ENCODE results near the gene GPR42. TPM values are rescaled to one million over a fixed set of nuclear protein-coding genes. Genes with fewer than 3 reads are reported as not detected.

The GPR42 gene
- total and polyA plus RNA-seq, 2 of the 4 experiments (the other 2 are of a cell fraction), result not detected

DNA sequence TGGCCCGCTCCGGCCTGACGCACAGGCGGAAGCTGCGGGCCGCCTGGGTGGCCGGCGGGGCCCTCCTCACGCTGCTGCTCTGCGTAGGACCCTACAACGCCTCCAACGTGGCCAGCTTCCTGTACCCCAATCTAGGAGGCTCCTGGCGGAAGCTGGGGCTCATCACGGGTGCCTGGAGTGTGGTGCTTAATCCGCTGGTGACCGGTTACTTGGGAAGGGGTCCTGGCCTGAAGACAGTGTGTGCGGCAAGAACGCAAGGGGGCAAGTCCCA is 18.8 kb upstream of the GPR42 start:
- CTCF ChIA-PET, result interaction anchor here (0.6 to 2.1 kb wide), 3 partner anchors 90 to 731 kb away, joined by 3 to 14 read pairs (median 5); no protein-coding TSS in a partner anchor
- H2BK5ac ChIP-seq (ENCODE audit: low read depth, low read length, poor library complexity, severe bottlenecking), result no peak overlapping the region
- no peak for ATAC-seq (ENCODE audit: low read depth)

More for the DNA sequence above, 18.8 kb upstream of the GPR42 start:
- Histone ChIP-seq H2BK15ac (ENCODE audit: low read depth, low read length) (no peak overlapping the region), H3K9me1 (ENCODE audit: insufficient read depth, low read length) (no peaks in the 10 kb centered on the region), H3K36me3 (ENCODE audit: control insufficient read depth, insufficient read depth, low read length) (no peaks in the 10 kb centered on the region), H3K4me2 (ENCODE audit: low read depth, low read length) (no peak overlapping the region), H3K4ac (ENCODE audit: low read depth, low read length) (no peak overlapping the region), H2AFZ (replicated peaks; ENCODE audit: low read length, poor library complexity) (no peak overlapping the region), H3K79me1 (ENCODE audit: low read depth in 1 of 2, low read length in 2 of 2) (no peaks in the 10 kb centered on the region), H2AK9ac (replicated peaks; ENCODE audit: low read depth, low read length, poor library complexity) (no peak overlapping the region), H2AK5ac (ENCODE audit: low read depth, low read length) (no peak overlapping the region), H3K14ac (replicated peaks; ENCODE audit: low read depth, low read length) (no peak overlapping the region), H4K20me1 (ENCODE audit: insufficient read depth, low read length) (no peaks in the 10 kb centered on the region), H4K8ac (ENCODE audit: low read depth in 2 of 2, low read length in 2 of 2) (no peak overlapping the region), H2BK20ac (ENCODE audit: low read depth, low read length) (no peak overlapping the region), H3K4me3 (ENCODE audit: insufficient read depth, low read depth, low read length) (no peak overlapping the region), H4K5ac (ENCODE audit: low read depth, low read length) (no peak overlapping the region), H3K27me3 (ENCODE audit: control insufficient read depth, insufficient read depth, low read length) (peaks cover 14% of the 10 kb centered on the region), H3K23ac (ENCODE audit: low read depth, low read length) (no peak overlapping the region), H3K56ac (ENCODE audit: extremely low read depth, insufficient read depth, low read length) (no peak overlapping the region), H3K27ac (ENCODE audit: insufficient read depth, low read length) (no peak overlapping the region), H3K4me1 (ENCODE audit: control insufficient read depth, insufficient read depth, low read length) (no peaks in the 10 kb centered on the region), H3K9ac (ENCODE audit: low read depth, low read length) (no peak overlapping the region), H4K91ac (ENCODE audit: insufficient read depth, low read depth, low read length) (no peak overlapping the region), H3K18ac (ENCODE audit: low read depth, low read length) (no peak overlapping the region), H3K9me3 (ENCODE audit: control insufficient read depth, insufficient read depth, low read length) (no peaks in the 10 kb centered on the region), H2BK120ac (ENCODE audit: low read depth, low read length) (no peak overlapping the region)
- no peak for DNase-seq
- WGBS, 2 experiments (ENCODE audit: extremely low coverage in 2 of 2, insufficient read length in 1 of 2), result 59% methylated on average over 7 of the region's 18 CpGs; no CpG with 5 or more reads in 1 of the 2 experiments
- no peak for TF ChIP-seq RCOR1 (IDR thresholded peaks at IDR 0.05; ENCODE audit: insufficient replicate concordance, low read length)
- no peak for TF ChIP-seq MAFK (IDR thresholded peaks at IDR 0.05; ENCODE audit: low read depth, low read length)
- TF ChIP-seq, protein P1, sequence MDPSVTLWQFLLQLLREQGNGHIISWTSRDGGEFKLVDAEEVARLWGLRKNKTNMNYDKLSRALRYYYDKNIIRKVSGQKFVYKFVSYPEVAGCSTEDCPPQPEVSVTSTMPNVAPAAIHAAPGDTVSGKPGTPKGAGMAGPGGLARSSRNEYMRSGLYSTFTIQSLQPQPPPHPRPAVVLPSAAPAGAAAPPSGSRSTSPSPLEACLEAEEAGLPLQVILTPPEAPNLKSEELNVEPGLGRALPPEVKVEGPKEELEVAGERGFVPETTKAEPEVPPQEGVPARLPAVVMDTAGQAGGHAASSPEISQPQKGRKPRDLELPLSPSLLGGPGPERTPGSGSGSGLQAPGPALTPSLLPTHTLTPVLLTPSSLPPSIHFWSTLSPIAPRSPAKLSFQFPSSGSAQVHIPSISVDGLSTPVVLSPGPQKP (IDR thresholded peaks at IDR 0.05; ENCODE audit: borderline replicate concordance, low read depth, low read length), result no peak
- TF ChIP-seq MXI1 (IDR thresholded peaks at IDR 0.05; ENCODE audit: borderline replicate concordance, low read depth, low read length), result no peak
- no peak for TF ChIP-seq SMC3 (IDR thresholded peaks at IDR 0.05; ENCODE audit: low read depth, low read length)
- no peak for TF ChIP-seq RAD21 (IDR thresholded peaks at IDR 0.05; ENCODE audit: low read length)
- TF ChIP-seq USF2 (IDR thresholded peaks at IDR 0.05; ENCODE audit: low read depth, low read length), result no peak
- no peak for TF ChIP-seq POLR2A (IDR thresholded peaks at IDR 0.05; ENCODE audit: low read depth, low read length)
- TF ChIP-seq MAZ (IDR thresholded peaks at IDR 0.05; ENCODE audit: borderline replicate concordance, low read depth, low read length), result no peak
- POLR2A ChIA-PET (ENCODE audit: unreplicated experiment), result no interaction called here
- BruUV-seq (replicated peaks), result no TSS peak
- dilution Hi-C loops (cut with HindIII; ENCODE audit: low sequenced_read_pairs, unreplicated experiment), result no loop called here
- intact Hi-C loops (cut with micrococcal nuclease), result loop anchor here (1.0 to 10.0 kb wide), 4 partner anchors 113 to 277 kb away; partner anchors contain the start of genes RBM42 and TMEM147
- in situ Hi-C loops (cut with MboI; ENCODE audit: low sequenced_read_pairs), result no loop called here
